LNCAP (cell line): ENCODE data around the gene ALPP.

Experiments
- CTCF ChIP-seq: fragments of 450-650 bp; IDR thresholded peaks from 2 replicates; pipeline ENCODE4 v1.5.1; 2017; ENCODE audit warnings: mild to moderate bottlenecking

The ALPP gene

DNA sequence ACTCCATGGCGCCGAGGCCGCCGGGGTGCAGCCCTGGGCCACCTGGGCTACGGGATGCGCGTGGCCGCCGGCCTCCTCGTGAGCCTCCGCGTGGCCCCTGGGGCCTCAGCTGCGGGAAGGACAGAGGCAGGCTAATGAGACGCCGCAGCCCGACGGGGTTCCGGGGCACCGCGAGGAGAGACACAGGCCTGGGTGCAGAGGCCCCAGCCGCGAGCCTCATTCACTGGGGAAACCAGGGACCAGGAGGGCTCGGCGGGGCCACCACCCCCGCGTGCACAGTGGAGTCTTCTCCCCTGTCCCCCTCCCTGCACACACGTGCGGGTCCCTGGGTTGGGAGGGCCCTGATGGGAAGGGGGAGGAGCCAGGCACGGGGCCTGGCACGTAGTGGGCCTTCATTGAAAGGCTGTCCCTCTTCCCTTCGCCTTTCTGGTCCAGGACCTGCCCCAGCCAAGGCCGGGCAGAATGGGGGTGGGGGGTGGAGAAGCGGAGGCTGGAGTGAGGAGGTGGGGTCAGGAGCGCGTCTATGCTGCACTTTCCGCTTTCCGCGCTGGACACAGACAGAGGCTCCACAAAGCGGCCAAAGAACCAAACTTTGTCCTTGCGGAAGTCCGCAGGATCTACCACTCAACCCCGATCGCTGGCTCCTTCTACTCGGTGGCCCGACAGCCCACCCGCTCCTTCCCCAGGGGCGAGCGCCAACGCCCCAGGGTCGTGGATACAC is 9.1 kb downstream of the ALPP start:
- TF ChIP-seq CTCF: no peak

DNA sequence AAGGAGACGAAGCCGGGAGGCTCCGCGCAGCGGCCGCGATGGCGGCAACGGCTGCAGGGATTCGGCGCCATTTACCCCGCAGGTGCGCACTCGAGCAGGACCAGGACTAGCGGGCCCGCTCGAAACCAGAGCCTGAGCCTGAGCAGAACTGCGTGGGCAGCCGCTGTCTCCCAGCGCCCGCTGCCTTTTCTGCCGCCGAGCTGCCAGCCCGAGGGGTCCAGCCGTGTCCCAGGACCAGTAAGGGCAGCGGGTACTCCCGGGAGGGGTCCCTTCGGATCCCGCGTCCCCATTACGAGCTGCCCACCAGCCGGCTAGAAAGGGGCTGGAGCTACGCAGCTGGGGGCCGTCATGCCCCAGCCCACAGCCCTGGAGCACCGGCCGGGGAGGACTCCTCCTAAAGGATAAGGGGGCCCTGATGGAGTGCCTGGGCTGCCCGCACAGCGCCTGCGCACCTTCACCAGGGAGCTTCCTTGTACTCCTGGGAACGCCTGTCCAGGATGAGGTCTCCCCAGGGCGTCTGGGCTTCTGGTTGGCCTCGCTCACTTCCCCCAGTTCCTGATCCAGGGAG is 9.9 kb downstream of the ALPP start:
- TF ChIP-seq CTCF: no peak

- TF ChIP-seq CTCF: no peak
Measured at GRCh38 chr2:232389327-232389726, 10.8 kb downstream of the ALPP start.

DNA sequence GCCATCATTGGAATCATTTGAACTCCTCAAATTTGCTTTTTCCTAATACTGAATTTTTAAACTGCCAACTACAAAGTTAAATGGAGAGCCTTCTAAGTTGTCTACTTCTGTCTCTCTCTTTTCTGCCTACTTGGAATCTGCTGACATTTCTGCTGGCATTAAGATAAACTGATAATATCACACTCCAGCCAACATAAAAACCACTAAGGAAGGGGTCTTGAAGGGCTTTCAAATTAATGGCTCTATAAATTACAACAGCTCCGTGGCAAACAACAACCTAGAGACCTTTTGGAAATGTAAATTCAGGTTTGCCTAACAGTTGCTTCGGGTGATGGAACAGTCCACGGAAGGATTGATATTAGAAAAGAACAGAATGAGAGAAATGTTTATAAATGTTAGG is 12.1 kb downstream of the ALPP start:
- no peak for TF ChIP-seq CTCF

- no peak for TF ChIP-seq CTCF
Measured at GRCh38 chr2:232393556-232393955, 15.0 kb downstream of the ALPP start.

GRCh38 chr2:232395586-232395985 is 17.0 kb downstream of the ALPP start:
- no peak for TF ChIP-seq CTCF

GRCh38 chr2:232396683-232397082 is 18.1 kb downstream of the ALPP start:
- TF ChIP-seq CTCF: no peak
